Astrocyte (in vitro differentiated cells and primary cell): ENCODE measurements around the gene EVC2. TPM values are rescaled to one million over a fixed set of nuclear protein-coding genes. Genes with fewer than 3 reads are reported as not detected.

Experiments used
- DNase-seq: peaks from one replicate; pipeline ENCODE4 v3.0.0-alpha.2; 2010; ENCODE audit warnings: low read depth
- FAIRE-seq: peaks from 2 replicates; lab custom pipeline; 2011; peaks lifted over from hg19 to GRCh38; lab: Jason Lieb, UNC
- H2AFZ ChIP-seq: 2 replicates; pipeline ENCODE4 v1.6.0; 2012; ENCODE audit warnings: low read depth, low read length, inconsistent platforms
- H3K27ac ChIP-seq: 2 replicates; pipeline ENCODE4 v1.5.1; 2011; ENCODE audit warnings: low read depth, low read length, inconsistent platforms
- H3K27me3 ChIP-seq: 2 replicates; pipeline ENCODE4 v1.6.0; 2011; ENCODE audit warnings: low read length, inconsistent platforms; ENCODE audit not compliant: insufficient read depth
- H3K36me3 ChIP-seq: 2 replicates; pipeline ENCODE4 v1.5.1; 2011; ENCODE audit warnings: low read length, inconsistent platforms; ENCODE audit not compliant: insufficient read depth
- H3K4me1 ChIP-seq: 2 replicates; pipeline ENCODE4 v1.5.1; 2011; ENCODE audit warnings: low read length, inconsistent platforms; ENCODE audit not compliant: insufficient read depth
- H3K4me2 ChIP-seq: 2 replicates; pipeline ENCODE4 v1.6.0; 2012; ENCODE audit warnings: low read length, inconsistent platforms
- H3K4me3 ChIP-seq: 2 replicates; pipeline ENCODE4 v1.5.1; 2011; ENCODE audit warnings: low read depth, mild to moderate bottlenecking, low read length, inconsistent platforms; ENCODE audit not compliant: insufficient read depth
- H3K79me2 ChIP-seq: 2 replicates; pipeline ENCODE4 v1.6.0; 2012; ENCODE audit warnings: mild to moderate bottlenecking, low read length, inconsistent platforms; ENCODE audit not compliant: insufficient read depth
- H3K9ac ChIP-seq: 2 replicates; pipeline ENCODE4 v1.6.0; 2012; ENCODE audit warnings: mild to moderate bottlenecking, low read length, inconsistent platforms
- H3K9me3 ChIP-seq: 2 replicates; pipeline ENCODE4 v1.5.1; 2012; ENCODE audit warnings: low read depth, mild to moderate bottlenecking, low read length, inconsistent platforms; ENCODE audit not compliant: insufficient read depth
- H4K20me1 ChIP-seq: 2 replicates; pipeline ENCODE4 v1.6.0; 2012; ENCODE audit warnings: low read length, inconsistent platforms; ENCODE audit not compliant: insufficient read depth
- H3K27ac Mint-ChIP-seq: one replicate; pipeline ENCODE4 v1.8.0; 2021; ENCODE audit warnings: mild to moderate bottlenecking, mixed read lengths; ENCODE audit not compliant: unreplicated experiment
- H3K27me3 Mint-ChIP-seq: one replicate; pipeline ENCODE4 v1.8.0; 2021; ENCODE audit warnings: low read depth, mixed read lengths; ENCODE audit not compliant: unreplicated experiment
- H3K36me3 Mint-ChIP-seq: one replicate; pipeline ENCODE4 v1.8.0; 2021; ENCODE audit warnings: low read depth, mixed read lengths; ENCODE audit not compliant: unreplicated experiment
- H3K4me1 Mint-ChIP-seq: one replicate; pipeline ENCODE4 v1.8.0; 2021; ENCODE audit warnings: low read depth, mixed read lengths; ENCODE audit not compliant: unreplicated experiment
- H3K4me3 Mint-ChIP-seq: one replicate; pipeline ENCODE4 v1.8.0; 2021; ENCODE audit warnings: mild to moderate bottlenecking, moderate library complexity, mixed read lengths; ENCODE audit not compliant: unreplicated experiment
- H3K9me3 Mint-ChIP-seq: one replicate; pipeline ENCODE4 v1.8.0; 2021; ENCODE audit warnings: mild to moderate bottlenecking, mixed read lengths; ENCODE audit not compliant: unreplicated experiment
- CTCF ChIP-seq: IDR thresholded peaks from 2 replicates; pipeline ENCODE4 v1.5.1; 2011; ENCODE audit warnings: low read depth, mild to moderate bottlenecking, inconsistent platforms, low read length, moderate library complexity; ENCODE audit not compliant: insufficient read depth
- EZH2 ChIP-seq: IDR thresholded peaks from 2 replicates; pipeline ENCODE4 v1.6.1; 2012; ENCODE audit warnings: mild to moderate bottlenecking, low read length, inconsistent platforms; ENCODE audit not compliant: insufficient read depth
- total RNA-seq: library from RNA; stranded (reverse); gene quantifications from 2 replicates; pipeline ENCODE4 v1.2.1, GENCODE V29; 2021

Gene EVC2
- total RNA-seq, 1 donor from 2014 or later = 3.3 TPM

- Mint-ChIP-seq H3K4me3 (no peak overlapping the region), H3K27me3 (peaks cover 1% of the 10 kb centered on the region), H3K9me3 (peaks cover 3% of the 10 kb centered on the region), H3K36me3 (peaks cover 15% of the 10 kb centered on the region), H3K4me1 (peaks cover 5% of the 10 kb centered on the region), H3K27ac (no peak overlapping the region)
- H3K27ac ChIP-seq = no peak overlapping the region
- no peaks in the 10 kb centered on the region for H3K27me3 ChIP-seq
- TF ChIP-seq CTCF = no peak
- no peak for TF ChIP-seq EZH2
- no peaks in the 10 kb centered on the region for H3K79me2 ChIP-seq
- DNase-seq = no peak
- FAIRE-seq = no peak
- no peak overlapping the region for H3K4me2 ChIP-seq
- H3K4me3 ChIP-seq = no peak overlapping the region
- no peaks in the 10 kb centered on the region for H3K9me3 ChIP-seq
- H3K36me3 ChIP-seq = no peaks in the 10 kb centered on the region
- no peak overlapping the region for H2AFZ ChIP-seq
- no peaks in the 10 kb centered on the region for H3K4me1 ChIP-seq
- H3K9ac ChIP-seq = no peak overlapping the region
- H4K20me1 ChIP-seq = peaks cover 3% of the 10 kb centered on the region
Measured at GRCh38 chr4:5574386-5574785, 134.0 kb downstream of the EVC2 start.

GRCh38 chr4:5573965-5574364 is 134.4 kb downstream of the EVC2 start:
- Histone ChIP-seq H4K20me1 (peaks cover 3% of the 10 kb centered on the region), H2AFZ (no peak overlapping the region), H3K4me1 (no peaks in the 10 kb centered on the region), H3K9ac (no peak overlapping the region), H3K4me3 (no peak overlapping the region), H3K9me3 (no peaks in the 10 kb centered on the region), H3K79me2 (no peaks in the 10 kb centered on the region), H3K36me3 (peaks cover under 1% of the 10 kb centered on the region), H3K27me3 (no peaks in the 10 kb centered on the region), H3K27ac (no peak overlapping the region), H3K4me2 (no peak overlapping the region)
- Mint-ChIP-seq H3K27ac (no peak overlapping the region), H3K4me3 (no peak overlapping the region), H3K27me3 (no peaks in the 10 kb centered on the region), H3K36me3 (peaks cover 16% of the 10 kb centered on the region), H3K4me1 (peaks cover 5% of the 10 kb centered on the region), H3K9me3 (peaks cover 3% of the 10 kb centered on the region)
- TF ChIP-seq CTCF = no peak
- TF ChIP-seq EZH2 = no peak
- no peak for FAIRE-seq
- DNase-seq = no peak

DNA sequence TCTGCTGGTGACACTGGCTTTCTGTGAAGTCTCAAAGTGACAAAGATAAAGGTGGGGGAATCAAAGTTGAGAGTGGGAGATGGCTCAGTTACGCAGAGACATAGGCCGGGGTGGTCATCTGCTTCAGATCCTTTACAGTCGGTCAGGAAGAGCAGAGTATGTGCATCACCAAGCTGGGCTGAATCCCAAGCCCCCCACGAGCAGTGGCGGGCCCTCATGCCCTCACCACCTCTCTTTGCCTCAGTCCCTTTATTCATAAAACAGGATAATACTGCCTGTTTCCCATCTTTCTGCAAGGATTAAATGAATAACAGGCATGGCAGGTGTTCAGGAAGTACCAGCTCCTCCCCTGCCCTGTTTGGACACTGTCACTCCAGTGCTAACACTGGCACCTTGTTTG is 135.6 kb downstream of the EVC2 start:
- DNase-seq (no peak), FAIRE-seq (no peak)
- Histone ChIP-seq H3K27me3 (no peaks in the 10 kb centered on the region), H3K9me3 (no peaks in the 10 kb centered on the region), H3K4me3 (no peak overlapping the region), H3K9ac (no peak overlapping the region), H4K20me1 (peaks cover 3% of the 10 kb centered on the region), H3K36me3 (peaks cover 6% of the 10 kb centered on the region), H3K27ac (no peak overlapping the region), H3K4me2 (no peak overlapping the region), H3K79me2 (no peaks in the 10 kb centered on the region), H2AFZ (no peak overlapping the region), H3K4me1 (no peaks in the 10 kb centered on the region)
- no peak overlapping the region for H3K27ac Mint-ChIP-seq
- no peak for TF ChIP-seq CTCF
- no peak for TF ChIP-seq EZH2
- peaks cover 5% of the 10 kb centered on the region for H3K4me1 Mint-ChIP-seq
- no peaks in the 10 kb centered on the region for H3K27me3 Mint-ChIP-seq
- peaks cover 21% of the 10 kb centered on the region for H3K36me3 Mint-ChIP-seq
- H3K9me3 Mint-ChIP-seq = peaks cover 3% of the 10 kb centered on the region
- no peak overlapping the region for H3K4me3 Mint-ChIP-seq
